ENCODE results near the gene SLC35F2.
"Not testable (repeated sequence)": the region's sequence is repeated elsewhere in the genome, so short reads cannot be mapped to it uniquely, and the experiment has no call there.

The SLC35F2 gene

GRCh38 chr11:107758719-107759355 lies 99.8 kb downstream of the SLC35F2 start:
- H3K79me1 ChIP-seq (ENCODE audit: low read depth, low read length); H2BK12ac ChIP-seq (ENCODE audit: low read length); H3K36me3 ChIP-seq (replicated peaks in 1 of 2; ENCODE audit: control insufficient read depth in 2 of 2, insufficient read depth in 2 of 2, low read length in 2 of 2); H4K8ac ChIP-seq (ENCODE audit: low read depth, low read length); H4K91ac ChIP-seq (ENCODE audit: low read depth, low read length, poor library complexity); DNase-seq (ENCODE audit: low spot score); H2AFZ ChIP-seq (ENCODE audit: low read length); H3K18ac ChIP-seq (ENCODE audit: low read length); H3K4me1 ChIP-seq (ENCODE audit: control insufficient read depth in 2 of 2, insufficient read depth in 1 of 2, low read depth in 1 of 2, low read length in 2 of 2); H3K27ac ChIP-seq (replicated peaks; ENCODE audit: low read length); H3K4me2 ChIP-seq (ENCODE audit: insufficient read depth, low read length, poor library complexity, severe bottlenecking); H2BK15ac ChIP-seq (ENCODE audit: low read length); H3K4ac ChIP-seq (ENCODE audit: low read length); H2BK5ac ChIP-seq (ENCODE audit: low read length); H2AK5ac ChIP-seq (ENCODE audit: low read depth, low read length); H3K27me3 ChIP-seq (ENCODE audit: control insufficient read depth in 3 of 3, insufficient read depth in 3 of 3, low read depth in 1 of 3, low read length in 3 of 3); H3K23ac ChIP-seq (ENCODE audit: low read depth, low read length, poor library complexity); H3K4me3 ChIP-seq (ENCODE audit: low read length in 2 of 2); H3K9ac ChIP-seq (ENCODE audit: low read depth, low read length, poor library complexity); H3K9me3 ChIP-seq (replicated peaks in 1 of 2; ENCODE audit: control insufficient read depth in 2 of 2, insufficient read depth in 1 of 2, low read depth in 1 of 2, low read length in 2 of 2); H2BK120ac ChIP-seq (ENCODE audit: low read depth, low read length): not testable (repeated sequence)
- no CpG with 5 or more reads among the region's 7 CpGs for WGBS, 2 donors (ENCODE audit: extremely low coverage in 2 of 2, insufficient read length in 2 of 2, insufficient replicate concordance in 1 of 2)
- peak overlapping the region; percentile 56 for H3K14ac ChIP-seq (ENCODE audit: low read length)

GRCh38 chr11:107757661-107758060 lies 100.9 kb downstream of the SLC35F2 start:
- WGBS, 2 donors (ENCODE audit: extremely low coverage in 2 of 2, insufficient read length in 2 of 2, insufficient replicate concordance in 1 of 2): no CpG with 5 or more reads among the region's 1 CpG
- Histone ChIP-seq H2BK12ac (ENCODE audit: low read length) (no peak overlapping the region), H2BK15ac (ENCODE audit: low read length) (no peak overlapping the region), H3K27me3 (ENCODE audit: control insufficient read depth in 3 of 3, insufficient read depth in 3 of 3, low read depth in 1 of 3, low read length in 3 of 3) (no peaks in the 10 kb centered on the region), H3K9me3 (replicated peaks in 1 of 2; ENCODE audit: control insufficient read depth in 2 of 2, insufficient read depth in 1 of 2, low read depth in 1 of 2, low read length in 2 of 2) (peaks cover 0 to 4% of the 10 kb centered on the region in 2 donors), H4K91ac (ENCODE audit: low read depth, low read length, poor library complexity) (no peak overlapping the region), H4K8ac (ENCODE audit: low read depth, low read length) (no peak overlapping the region), H2AK5ac (ENCODE audit: low read depth, low read length) (no peak overlapping the region), H3K4me1 (ENCODE audit: control insufficient read depth in 2 of 2, insufficient read depth in 1 of 2, low read depth in 1 of 2, low read length in 2 of 2) (no peaks in the 10 kb centered on the region), H3K36me3 (replicated peaks in 1 of 2; ENCODE audit: control insufficient read depth in 2 of 2, insufficient read depth in 2 of 2, low read length in 2 of 2) (no peaks in the 10 kb centered on the region), H2BK5ac (ENCODE audit: low read length) (no peak overlapping the region), H3K4me3 (ENCODE audit: low read length in 2 of 2) (no peak overlapping the region), H3K27ac (replicated peaks; ENCODE audit: low read length) (no peak overlapping the region), H2AFZ (ENCODE audit: low read length) (no peak overlapping the region), H3K4ac (ENCODE audit: low read length) (no peak overlapping the region), H3K14ac (ENCODE audit: low read length) (peak overlapping the region; percentile 21), H2BK120ac (ENCODE audit: low read depth, low read length) (no peak overlapping the region), H3K23ac (ENCODE audit: low read depth, low read length, poor library complexity) (no peak overlapping the region), H3K18ac (ENCODE audit: low read length) (no peak overlapping the region), H3K79me1 (ENCODE audit: low read depth, low read length) (no peaks in the 10 kb centered on the region), H3K4me2 (ENCODE audit: insufficient read depth, low read length, poor library complexity, severe bottlenecking) (no peak overlapping the region), H3K9ac (ENCODE audit: low read depth, low read length, poor library complexity) (no peak overlapping the region)
- DNase-seq (ENCODE audit: low spot score): no peak

- no peaks in the 10 kb centered on the region for H3K27me3 ChIP-seq (ENCODE audit: control insufficient read depth in 3 of 3, insufficient read depth in 3 of 3, low read depth in 1 of 3, low read length in 3 of 3)
- no peak overlapping the region for H4K91ac ChIP-seq (ENCODE audit: low read depth, low read length, poor library complexity)
- no peak overlapping the region for H2BK12ac ChIP-seq (ENCODE audit: low read length)
- no peak overlapping the region for H3K14ac ChIP-seq (ENCODE audit: low read length)
- H2BK15ac ChIP-seq (ENCODE audit: low read length): no peak overlapping the region
- no peak overlapping the region for H3K4me3 ChIP-seq (ENCODE audit: low read length in 2 of 2)
- H4K8ac ChIP-seq (ENCODE audit: low read depth, low read length): no peak overlapping the region
- H2AFZ ChIP-seq (ENCODE audit: low read length): peak overlapping the region; percentile 32
- H2BK5ac ChIP-seq (ENCODE audit: low read length): no peak overlapping the region
- H3K36me3 ChIP-seq (replicated peaks in 1 of 2; ENCODE audit: control insufficient read depth in 2 of 2, insufficient read depth in 2 of 2, low read length in 2 of 2): no peaks in the 10 kb centered on the region
- no peak overlapping the region for H3K4me2 ChIP-seq (ENCODE audit: insufficient read depth, low read length, poor library complexity, severe bottlenecking)
- no peak overlapping the region for H2AK5ac ChIP-seq (ENCODE audit: low read depth, low read length)
- peaks cover 0 to 4% of the 10 kb centered on the region in 2 donors for H3K9me3 ChIP-seq (replicated peaks in 1 of 2; ENCODE audit: control insufficient read depth in 2 of 2, insufficient read depth in 1 of 2, low read depth in 1 of 2, low read length in 2 of 2)
- H3K9ac ChIP-seq (ENCODE audit: low read depth, low read length, poor library complexity): no peak overlapping the region
- no peaks in the 10 kb centered on the region for H3K4me1 ChIP-seq (ENCODE audit: control insufficient read depth in 2 of 2, insufficient read depth in 1 of 2, low read depth in 1 of 2, low read length in 2 of 2)
- H2BK120ac ChIP-seq (ENCODE audit: low read depth, low read length): no peak overlapping the region
- no peak overlapping the region for H3K27ac ChIP-seq (replicated peaks; ENCODE audit: low read length)
- no CpG with 5 or more reads among the region's 1 CpG for WGBS, 2 donors (ENCODE audit: extremely low coverage in 2 of 2, insufficient read length in 2 of 2, insufficient replicate concordance in 1 of 2)
- no peak overlapping the region for H3K4ac ChIP-seq (ENCODE audit: low read length)
- DNase-seq (ENCODE audit: low spot score): no peak
- no peaks in the 10 kb centered on the region for H3K79me1 ChIP-seq (ENCODE audit: low read depth, low read length)
- H3K23ac ChIP-seq (ENCODE audit: low read depth, low read length, poor library complexity): no peak overlapping the region
- no peak overlapping the region for H3K18ac ChIP-seq (ENCODE audit: low read length)
These were observed 102.0 kb downstream of the SLC35F2 start for GRCh38 chr11:107756553-107756952.

- Histone ChIP-seq H3K18ac (ENCODE audit: low read length) (no peak overlapping the region), H3K9me3 (replicated peaks in 1 of 2; ENCODE audit: control insufficient read depth in 2 of 2, insufficient read depth in 1 of 2, low read depth in 1 of 2, low read length in 2 of 2) (peaks cover 0 to 4% of the 10 kb centered on the region in 2 donors), H2BK12ac (ENCODE audit: low read length) (no peak overlapping the region), H3K36me3 (replicated peaks in 1 of 2; ENCODE audit: control insufficient read depth in 2 of 2, insufficient read depth in 2 of 2, low read length in 2 of 2) (no peaks in the 10 kb centered on the region), H3K14ac (ENCODE audit: low read length) (no peak overlapping the region), H3K23ac (ENCODE audit: low read depth, low read length, poor library complexity) (no peak overlapping the region), H2BK120ac (ENCODE audit: low read depth, low read length) (no peak overlapping the region), H3K4me3 (ENCODE audit: low read length in 2 of 2) (no peak overlapping the region), H3K4me1 (ENCODE audit: control insufficient read depth in 2 of 2, insufficient read depth in 1 of 2, low read depth in 1 of 2, low read length in 2 of 2) (no peaks in the 10 kb centered on the region), H2BK5ac (ENCODE audit: low read length) (no peak overlapping the region), H2BK15ac (ENCODE audit: low read length) (no peak overlapping the region), H3K27me3 (ENCODE audit: control insufficient read depth in 3 of 3, insufficient read depth in 3 of 3, low read depth in 1 of 3, low read length in 3 of 3) (peaks cover 0 to 1% (median 0%) of the 10 kb centered on the region in 3 experiments), H3K4ac (ENCODE audit: low read length) (no peak overlapping the region), H2AK5ac (ENCODE audit: low read depth, low read length) (no peak overlapping the region), H3K9ac (ENCODE audit: low read depth, low read length, poor library complexity) (no peak overlapping the region), H4K91ac (ENCODE audit: low read depth, low read length, poor library complexity) (no peak overlapping the region), H3K4me2 (ENCODE audit: insufficient read depth, low read length, poor library complexity, severe bottlenecking) (no peak overlapping the region), H2AFZ (ENCODE audit: low read length) (no peak overlapping the region), H3K79me1 (ENCODE audit: low read depth, low read length) (no peaks in the 10 kb centered on the region), H4K8ac (ENCODE audit: low read depth, low read length) (no peak overlapping the region), H3K27ac (replicated peaks; ENCODE audit: low read length) (no peak overlapping the region)
- WGBS, 2 donors (ENCODE audit: extremely low coverage in 2 of 2, insufficient read length in 2 of 2, insufficient replicate concordance in 1 of 2): no CpG with 5 or more reads among the region's 2 CpGs
- DNase-seq (ENCODE audit: low spot score): no peak
These were observed 105.4 kb downstream of the SLC35F2 start for GRCh38 chr11:107752949-107753822.

All from neuronal stem cell (in vitro differentiated cells).